KOPT-K1 (cell line): ENCODE measurements around the gene ARHGAP22.

ENCODE experiments used
- H3K27ac ChIP-seq: fragments of 200-600 bp; sonication (generic); 2 replicates; pipeline ENCODE4 v1.5.1; 2016; ENCODE audit warnings: antibody characterized with exemption, mild to moderate bottlenecking, low read depth, low read length; ENCODE audit not compliant: poor library complexity, severe bottlenecking
- H3K36me3 ChIP-seq: fragments of 200-600 bp; sonication (generic); 2 replicates; pipeline ENCODE4 v1.5.1; 2017; ENCODE audit warnings: antibody characterized with exemption, mild to moderate bottlenecking, low read length, moderate library complexity; ENCODE audit not compliant: insufficient read depth
- H3K9me3 ChIP-seq: fragments of 200-600 bp; sonication (generic); 2 replicates; pipeline ENCODE4 v1.5.1; 2017; ENCODE audit warnings: antibody characterized with exemption, low read length, mild to moderate bottlenecking; ENCODE audit not compliant: insufficient read depth, poor library complexity, severe bottlenecking

ARHGAP22 gene

DNA sequence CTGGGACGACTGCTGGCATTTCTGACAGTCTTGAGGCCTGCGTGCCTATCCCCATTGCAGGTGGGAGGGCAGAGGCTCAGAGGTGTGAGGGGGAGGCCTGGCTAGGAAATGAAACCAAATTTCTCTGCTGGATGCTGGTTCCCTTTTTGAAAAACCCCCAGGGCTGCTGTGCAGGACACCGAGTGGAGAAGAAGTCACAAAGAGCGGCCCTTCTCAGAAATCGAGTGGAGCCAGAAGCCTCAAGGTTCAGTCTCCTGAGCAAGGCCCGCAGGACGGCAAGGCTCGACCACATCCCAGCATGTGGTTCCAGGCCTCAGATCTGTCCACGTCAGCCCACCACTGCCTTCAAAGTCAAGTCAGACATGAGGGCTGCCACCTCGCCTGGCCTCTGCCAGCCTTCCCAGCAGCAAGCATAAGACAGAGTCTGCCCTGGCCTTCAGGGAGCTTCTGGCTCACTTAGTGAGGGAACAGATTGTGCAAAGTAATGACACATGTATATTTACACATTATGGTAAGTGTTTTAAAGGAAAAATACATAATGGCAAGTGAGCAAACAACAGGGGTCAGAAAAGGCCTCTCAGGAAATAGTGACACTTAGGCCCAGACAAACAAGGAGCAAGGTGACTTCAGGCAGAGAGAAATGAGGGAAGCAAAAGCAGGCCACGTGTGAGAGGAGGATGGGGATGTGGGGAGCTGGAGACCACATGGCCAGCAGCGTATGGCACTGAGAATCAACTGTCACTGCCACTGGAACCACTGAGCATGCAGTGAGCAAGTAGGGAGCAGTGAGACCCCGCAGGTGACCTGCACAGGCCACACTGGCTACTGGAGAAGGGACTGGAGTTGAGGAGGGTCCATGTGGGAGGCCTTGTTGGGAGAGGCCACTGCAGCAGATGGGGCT is 86.7 kb downstream of the ARHGAP22 start:
- peaks cover 19% of the 10 kb centered on the region for H3K9me3 ChIP-seq
- H3K36me3 ChIP-seq = no peaks in the 10 kb centered on the region
- H3K27ac ChIP-seq = peak overlapping the region; percentile 34

GRCh38 chr10:48517482-48517881 is 87.4 kb downstream of the ARHGAP22 start:
- H3K36me3 ChIP-seq = no peaks in the 10 kb centered on the region
- peaks cover 19% of the 10 kb centered on the region for H3K9me3 ChIP-seq
- H3K27ac ChIP-seq = peak overlapping the region; percentile 34

GRCh38 chr10:48516911-48517310 is 88.0 kb downstream of the ARHGAP22 start:
- Histone ChIP-seq H3K27ac (no peak overlapping the region), H3K36me3 (no peaks in the 10 kb centered on the region), H3K9me3 (peaks cover 19% of the 10 kb centered on the region)

DNA sequence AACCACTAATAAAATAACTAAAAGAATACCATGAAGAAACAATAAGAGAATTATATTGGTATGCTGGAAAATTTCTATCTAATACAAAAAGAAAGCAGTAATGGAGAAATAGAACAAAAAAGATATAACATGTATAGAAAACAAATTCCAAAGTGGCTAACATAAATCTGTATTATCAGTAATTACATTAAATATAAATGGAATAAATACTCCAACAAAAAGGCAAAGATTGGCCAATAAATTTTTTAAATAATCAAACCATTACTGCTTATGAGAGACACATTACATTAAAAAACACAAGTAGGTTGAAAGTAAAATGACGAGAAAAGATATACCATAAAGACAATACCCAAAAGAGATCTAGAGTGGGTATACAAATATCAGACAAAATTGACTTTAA is 90.0 kb downstream of the ARHGAP22 start:
- Histone ChIP-seq H3K9me3 (peaks cover 19% of the 10 kb centered on the region), H3K27ac (no peak overlapping the region), H3K36me3 (no peaks in the 10 kb centered on the region)

- Histone ChIP-seq H3K9me3 (peaks cover 19% of the 10 kb centered on the region), H3K27ac (no peak overlapping the region), H3K36me3 (no peaks in the 10 kb centered on the region)
These were observed 90.6 kb downstream of the ARHGAP22 start for GRCh38 chr10:48514255-48514654.

- Histone ChIP-seq H3K27ac (no peak overlapping the region), H3K36me3 (no peaks in the 10 kb centered on the region), H3K9me3 (peaks cover 19% of the 10 kb centered on the region)
These were observed 92.0 kb downstream of the ARHGAP22 start for GRCh38 chr10:48512861-48513260.

GRCh38 chr10:48511875-48512231 is 93.0 kb downstream of the ARHGAP22 start:
- peaks cover 19% of the 10 kb centered on the region for H3K9me3 ChIP-seq
- H3K27ac ChIP-seq = no peak overlapping the region
- H3K36me3 ChIP-seq = no peaks in the 10 kb centered on the region

DNA sequence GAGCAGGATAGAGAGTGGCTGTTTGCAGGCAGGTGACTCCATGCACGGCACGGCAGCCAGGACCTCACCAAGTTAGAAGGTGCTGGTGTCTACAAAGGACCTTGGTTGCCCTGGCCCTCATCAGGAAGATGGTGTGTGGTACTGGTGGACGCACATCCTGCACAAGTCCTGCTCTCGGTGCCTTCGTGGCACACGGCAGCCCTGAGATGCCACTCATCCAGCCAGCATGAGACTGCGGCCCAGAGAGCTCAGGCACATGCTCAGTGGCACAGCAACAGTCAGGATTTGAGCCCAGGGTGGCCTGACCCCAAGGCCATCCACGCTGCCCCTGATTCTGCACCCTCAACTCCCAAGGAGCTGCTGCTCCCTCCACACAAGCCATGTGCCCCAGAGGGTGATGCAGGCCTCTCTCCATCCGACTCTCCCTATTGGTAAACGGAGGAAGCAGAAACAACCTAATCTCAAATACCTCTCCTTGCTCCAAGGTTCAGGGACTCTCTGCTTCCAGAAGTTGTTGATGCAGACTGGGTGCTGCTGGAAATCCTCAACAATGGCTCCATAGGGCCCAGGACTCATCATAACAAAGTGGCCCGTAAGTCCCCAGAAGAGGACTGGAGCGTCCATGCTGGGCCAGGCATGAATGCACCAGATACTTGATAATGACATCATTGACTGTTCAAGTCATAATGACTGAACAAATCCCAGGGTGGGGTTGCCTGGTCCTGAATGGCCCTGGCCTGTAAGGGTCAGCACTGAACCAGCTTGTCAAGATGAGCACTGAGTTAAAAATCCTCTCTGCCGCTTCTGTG is 93.6 kb downstream of the ARHGAP22 start:
- H3K36me3 ChIP-seq = no peaks in the 10 kb centered on the region

GRCh38 chr10:48509974-48510692 is 94.7 kb downstream of the ARHGAP22 start:
- no peaks in the 10 kb centered on the region for H3K36me3 ChIP-seq
- H3K27ac ChIP-seq = no peak overlapping the region
- H3K9me3 ChIP-seq = peaks cover 13% of the 10 kb centered on the region

More for the DNA sequence above, 93.6 kb downstream of the ARHGAP22 start:
- Histone ChIP-seq H3K9me3 (peaks cover 19% of the 10 kb centered on the region), H3K27ac (no peak overlapping the region)

DNA sequence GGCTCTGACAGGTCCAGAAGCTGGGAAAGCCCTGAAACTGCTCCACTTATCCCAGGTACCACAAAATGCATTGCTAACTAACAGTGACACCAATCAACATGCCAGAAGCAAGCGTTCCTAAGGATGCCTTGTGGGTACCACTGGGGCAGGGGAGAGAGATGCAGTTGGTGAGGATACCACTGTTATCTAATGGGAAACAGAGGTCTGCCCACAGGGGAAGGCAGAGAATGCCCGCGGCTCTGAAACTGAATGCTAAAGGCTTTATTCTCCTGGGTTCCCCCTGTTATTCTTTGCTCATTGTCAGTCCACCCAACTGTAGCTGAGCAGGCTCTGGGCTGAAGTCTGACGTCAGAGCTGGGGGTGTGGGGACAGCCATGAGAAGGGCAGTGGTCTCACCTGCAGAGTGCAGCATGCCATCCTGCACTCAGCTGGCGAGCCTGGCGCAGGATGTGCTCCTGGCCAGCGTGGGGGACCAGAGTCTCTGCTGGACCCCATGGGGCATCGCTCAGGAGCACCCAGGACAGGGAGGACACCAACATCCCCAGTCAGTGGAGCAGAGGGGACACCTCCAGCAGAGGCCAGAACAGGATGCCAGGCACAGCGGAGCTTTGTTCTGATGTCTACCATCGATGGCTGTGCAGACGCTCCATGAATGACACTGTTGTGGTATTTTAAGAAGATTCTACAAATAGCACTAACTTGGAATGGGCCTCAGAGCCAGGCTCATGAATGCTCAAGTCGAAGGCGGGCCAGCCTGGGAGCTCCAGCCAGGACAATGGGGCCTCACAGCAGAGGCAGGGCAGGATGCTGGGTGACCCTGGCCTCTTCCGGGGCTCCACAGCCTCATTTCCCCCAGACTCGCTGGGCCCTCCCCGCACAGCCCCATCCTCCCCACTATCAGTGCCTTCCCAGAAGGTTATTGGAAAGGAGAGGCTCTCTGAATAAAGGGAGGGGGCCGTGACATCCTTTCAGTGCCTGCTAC is 95.8 kb downstream of the ARHGAP22 start:
- Histone ChIP-seq H3K27ac (no peak overlapping the region), H3K9me3 (peaks cover 2% of the 10 kb centered on the region), H3K36me3 (no peaks in the 10 kb centered on the region)

DNA sequence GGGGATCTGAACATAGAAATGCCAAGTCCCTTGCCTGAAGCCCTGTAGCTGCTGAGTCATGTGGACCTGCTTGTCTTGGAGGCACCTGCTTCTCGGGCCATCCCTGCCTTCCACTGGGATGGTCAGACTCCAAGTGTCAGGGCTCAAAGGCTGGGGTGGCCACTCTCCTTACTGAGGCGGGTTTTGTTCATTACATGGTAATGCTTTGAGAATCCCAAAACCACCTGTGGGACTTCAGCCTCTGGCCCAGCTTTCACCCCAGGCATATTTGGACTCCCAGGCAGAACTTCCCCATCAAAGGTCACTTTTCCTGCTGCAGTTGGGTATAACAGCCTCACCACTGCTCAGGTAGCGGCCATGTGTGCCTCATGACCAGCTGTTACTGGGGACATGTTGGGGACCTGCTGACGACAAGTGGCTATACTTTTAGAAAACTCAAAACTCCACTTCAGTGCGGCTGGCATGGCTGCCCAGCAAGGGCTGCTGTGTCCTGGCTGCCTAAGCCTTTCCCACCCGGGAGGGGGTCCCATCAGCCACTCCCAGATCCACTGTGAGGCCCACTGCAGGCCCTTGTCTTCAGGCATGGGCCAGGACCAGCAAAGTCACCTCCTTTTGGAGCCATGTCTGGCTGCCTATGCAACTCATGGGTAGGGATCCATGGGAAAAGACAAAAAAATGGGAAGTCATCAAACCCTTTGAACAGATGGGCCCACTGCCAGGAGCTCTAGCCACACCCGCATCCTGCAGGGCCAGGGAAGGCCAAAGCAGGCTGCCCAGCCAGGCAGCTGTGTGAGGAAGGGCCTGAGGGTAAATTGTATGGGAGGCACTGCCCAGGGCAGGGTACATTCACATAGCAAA is 96.7 kb downstream of the ARHGAP22 start:
- Histone ChIP-seq H3K9me3 (no peaks in the 10 kb centered on the region), H3K27ac (no peak overlapping the region), H3K36me3 (no peaks in the 10 kb centered on the region)

GRCh38 chr10:48507494-48507893 is 97.4 kb downstream of the ARHGAP22 start:
- Histone ChIP-seq H3K9me3 (no peaks in the 10 kb centered on the region), H3K27ac (no peak overlapping the region), H3K36me3 (no peaks in the 10 kb centered on the region)

GRCh38 chr10:48506147-48506917 is 98.5 kb downstream of the ARHGAP22 start:
- H3K36me3 ChIP-seq = no peaks in the 10 kb centered on the region
- H3K27ac ChIP-seq = no peak overlapping the region

More at GRCh38 chr10:48506147-48506917, 98.5 kb downstream of the ARHGAP22 start:
- H3K9me3 ChIP-seq = no peaks in the 10 kb centered on the region
